ENCODE data around the gene DGKI.

The DGKI gene

GRCh38 chr7:137445268-137445667 is 401.5 kb downstream of the DGKI start:
- DNase-seq = no peak
- no peaks in the 10 kb centered on the region for H3K4me1 ChIP-seq (ENCODE audit: control insufficient read depth in 1 of 2, insufficient read depth in 2 of 2, low read length in 2 of 2)
- no peak overlapping the region for H2AFZ ChIP-seq (ENCODE audit: insufficient read depth, low read length, poor library complexity)
- H4K8ac ChIP-seq (ENCODE audit: low read depth, low read length) = no peak overlapping the region
- no peaks in the 10 kb centered on the region for H3K79me1 ChIP-seq (ENCODE audit: low read length)
- no peaks in the 10 kb centered on the region for H3K79me2 ChIP-seq (ENCODE audit: control insufficient read depth, insufficient read depth, low read length, poor library complexity)
- no peak overlapping the region for H2BK5ac ChIP-seq (ENCODE audit: low read depth, low read length, poor library complexity)
- no peak overlapping the region for H2BK120ac ChIP-seq (ENCODE audit: insufficient read depth, low read length, poor library complexity)
- no peaks in the 10 kb centered on the region for H3K36me3 ChIP-seq (ENCODE audit: control insufficient read depth in 1 of 2, insufficient read depth in 2 of 2, low read length in 2 of 2)
- H3K18ac ChIP-seq (ENCODE audit: low read length) = no peak overlapping the region
- no peak overlapping the region for H3K4ac ChIP-seq (ENCODE audit: low read depth, low read length)
- no peak overlapping the region for H2BK12ac ChIP-seq (ENCODE audit: low read length)
- H3K27me3 ChIP-seq (ENCODE audit: insufficient read depth, low read length) = no peaks in the 10 kb centered on the region
- H3K4me2 ChIP-seq (ENCODE audit: low read length) = no peak overlapping the region
- no peak overlapping the region for H3K14ac ChIP-seq (ENCODE audit: low read length)
- H3K27ac ChIP-seq (ENCODE audit: low read depth, low read length) = no peak overlapping the region
- no peak overlapping the region for H3K23ac ChIP-seq (ENCODE audit: low read length)
- H3K4me3 ChIP-seq (ENCODE audit: low read depth, low read length) = no peak overlapping the region
- WGBS (ENCODE audit: extremely low coverage, insufficient coverage, insufficient read length) = no CpG with 5 or more reads among the region's 1 CpG
- H4K12ac ChIP-seq (ENCODE audit: low read depth, low read length) = no peak overlapping the region
- H2AK5ac ChIP-seq (ENCODE audit: low read length) = no peak overlapping the region
- H4K91ac ChIP-seq (ENCODE audit: low read depth, low read length) = no peak overlapping the region
- no peak overlapping the region for H3K9ac ChIP-seq (ENCODE audit: low read length)
- H3K9me3 ChIP-seq (ENCODE audit: insufficient read depth, low read depth, low read length) = no peaks in the 10 kb centered on the region

- Histone ChIP-seq H3K9me3 (ENCODE audit: insufficient read depth, low read depth, low read length) (no peaks in the 10 kb centered on the region), H3K79me1 (ENCODE audit: low read length) (no peaks in the 10 kb centered on the region)
Observed at GRCh38 chr7:137443616-137444015, 403.2 kb downstream of the DGKI start.

GRCh38 chr7:137441451-137441850 is 405.3 kb downstream of the DGKI start:
- Histone ChIP-seq H3K79me2 (ENCODE audit: control insufficient read depth, insufficient read depth, low read length, poor library complexity) (no peaks in the 10 kb centered on the region), H3K27ac (ENCODE audit: low read depth, low read length) (no peak overlapping the region)
- no CpG with 5 or more reads among the region's 3 CpGs for WGBS (ENCODE audit: extremely low coverage, insufficient coverage, insufficient read length)

More at GRCh38 chr7:137443616-137444015, 403.2 kb downstream of the DGKI start:
- Histone ChIP-seq H2BK5ac (ENCODE audit: low read depth, low read length, poor library complexity) (no peak overlapping the region), H4K12ac (ENCODE audit: low read depth, low read length) (no peak overlapping the region), H3K27me3 (ENCODE audit: insufficient read depth, low read length) (no peaks in the 10 kb centered on the region), H3K14ac (ENCODE audit: low read length) (no peak overlapping the region), H3K79me2 (ENCODE audit: control insufficient read depth, insufficient read depth, low read length, poor library complexity) (no peaks in the 10 kb centered on the region), H3K18ac (ENCODE audit: low read length) (no peak overlapping the region), H4K91ac (ENCODE audit: low read depth, low read length) (no peak overlapping the region), H2AFZ (ENCODE audit: insufficient read depth, low read length, poor library complexity) (no peak overlapping the region), H3K4me1 (ENCODE audit: control insufficient read depth in 1 of 2, insufficient read depth in 2 of 2, low read length in 2 of 2) (no peaks in the 10 kb centered on the region), H3K4ac (ENCODE audit: low read depth, low read length) (no peak overlapping the region), H2AK5ac (ENCODE audit: low read length) (no peak overlapping the region), H3K4me3 (ENCODE audit: low read depth, low read length) (no peak overlapping the region), H3K9ac (ENCODE audit: low read length) (no peak overlapping the region), H3K27ac (ENCODE audit: low read depth, low read length) (no peak overlapping the region), H3K23ac (ENCODE audit: low read length) (no peak overlapping the region), H4K8ac (ENCODE audit: low read depth, low read length) (no peak overlapping the region), H3K36me3 (ENCODE audit: control insufficient read depth in 1 of 2, insufficient read depth in 2 of 2, low read length in 2 of 2) (no peaks in the 10 kb centered on the region), H3K4me2 (ENCODE audit: low read length) (no peak overlapping the region), H2BK12ac (ENCODE audit: low read length) (no peak overlapping the region), H2BK120ac (ENCODE audit: insufficient read depth, low read length, poor library complexity) (no peak overlapping the region)
- WGBS (ENCODE audit: extremely low coverage, insufficient coverage, insufficient read length) = no CpG with 5 or more reads among the region's 2 CpGs
- DNase-seq = no peak

GRCh38 chr7:137439829-137440825 is 406.6 kb downstream of the DGKI start:
- no peak overlapping the region for H2BK5ac ChIP-seq (ENCODE audit: low read depth, low read length, poor library complexity)
- no peak overlapping the region for H2AFZ ChIP-seq (ENCODE audit: insufficient read depth, low read length, poor library complexity)
- no peak overlapping the region for H3K4me2 ChIP-seq (ENCODE audit: low read length)
- no peaks in the 10 kb centered on the region for H3K4me1 ChIP-seq (ENCODE audit: control insufficient read depth in 1 of 2, insufficient read depth in 2 of 2, low read length in 2 of 2)
- no peak overlapping the region for H3K9ac ChIP-seq (ENCODE audit: low read length)
- H3K14ac ChIP-seq (ENCODE audit: low read length) = no peak overlapping the region
- H4K12ac ChIP-seq (ENCODE audit: low read depth, low read length) = no peak overlapping the region
- H3K79me1 ChIP-seq (ENCODE audit: low read length) = no peaks in the 10 kb centered on the region
- H2BK12ac ChIP-seq (ENCODE audit: low read length) = no peak overlapping the region
- no peak overlapping the region for H4K8ac ChIP-seq (ENCODE audit: low read depth, low read length)
- H3K27ac ChIP-seq (ENCODE audit: low read depth, low read length) = no peak overlapping the region
- no peak overlapping the region for H3K23ac ChIP-seq (ENCODE audit: low read length)
- no peaks in the 10 kb centered on the region for H3K79me2 ChIP-seq (ENCODE audit: control insufficient read depth, insufficient read depth, low read length, poor library complexity)
- no CpG with 5 or more reads among the region's 6 CpGs for WGBS (ENCODE audit: extremely low coverage, insufficient coverage, insufficient read length)
- no peaks in the 10 kb centered on the region for H3K9me3 ChIP-seq (ENCODE audit: insufficient read depth, low read depth, low read length)
- DNase-seq = no peak
- H3K27me3 ChIP-seq (ENCODE audit: insufficient read depth, low read length) = no peaks in the 10 kb centered on the region
- no peak overlapping the region for H4K91ac ChIP-seq (ENCODE audit: low read depth, low read length)
- H3K36me3 ChIP-seq (ENCODE audit: control insufficient read depth in 1 of 2, insufficient read depth in 2 of 2, low read length in 2 of 2) = no peaks in the 10 kb centered on the region
- no peak overlapping the region for H3K4ac ChIP-seq (ENCODE audit: low read depth, low read length)
- no peak overlapping the region for H3K4me3 ChIP-seq (ENCODE audit: low read depth, low read length)
- H2AK5ac ChIP-seq (ENCODE audit: low read length) = no peak overlapping the region
- no peak overlapping the region for H2BK120ac ChIP-seq (ENCODE audit: insufficient read depth, low read length, poor library complexity)
- H3K18ac ChIP-seq (ENCODE audit: low read length) = no peak overlapping the region

More at GRCh38 chr7:137441451-137441850, 405.3 kb downstream of the DGKI start:
- H3K18ac ChIP-seq (ENCODE audit: low read length) = no peak overlapping the region
- no peaks in the 10 kb centered on the region for H3K36me3 ChIP-seq (ENCODE audit: control insufficient read depth in 1 of 2, insufficient read depth in 2 of 2, low read length in 2 of 2)
- no peak overlapping the region for H2AFZ ChIP-seq (ENCODE audit: insufficient read depth, low read length, poor library complexity)
- H2BK5ac ChIP-seq (ENCODE audit: low read depth, low read length, poor library complexity) = no peak overlapping the region
- no peaks in the 10 kb centered on the region for H3K27me3 ChIP-seq (ENCODE audit: insufficient read depth, low read length)
- no peak overlapping the region for H4K91ac ChIP-seq (ENCODE audit: low read depth, low read length)
- no peak overlapping the region for H4K12ac ChIP-seq (ENCODE audit: low read depth, low read length)
- no peaks in the 10 kb centered on the region for H3K79me1 ChIP-seq (ENCODE audit: low read length)
- no peak overlapping the region for H2BK12ac ChIP-seq (ENCODE audit: low read length)
- DNase-seq = no peak
- H3K9me3 ChIP-seq (ENCODE audit: insufficient read depth, low read depth, low read length) = no peaks in the 10 kb centered on the region
- no peak overlapping the region for H3K23ac ChIP-seq (ENCODE audit: low read length)
- no peak overlapping the region for H3K14ac ChIP-seq (ENCODE audit: low read length)
- H3K4me2 ChIP-seq (ENCODE audit: low read length) = no peak overlapping the region
- H3K9ac ChIP-seq (ENCODE audit: low read length) = no peak overlapping the region
- H2BK120ac ChIP-seq (ENCODE audit: insufficient read depth, low read length, poor library complexity) = no peak overlapping the region
- no peak overlapping the region for H3K4ac ChIP-seq (ENCODE audit: low read depth, low read length)
- no peak overlapping the region for H4K8ac ChIP-seq (ENCODE audit: low read depth, low read length)
- H3K4me1 ChIP-seq (ENCODE audit: control insufficient read depth in 1 of 2, insufficient read depth in 2 of 2, low read length in 2 of 2) = no peaks in the 10 kb centered on the region
- H2AK5ac ChIP-seq (ENCODE audit: low read length) = no peak overlapping the region
- no peak overlapping the region for H3K4me3 ChIP-seq (ENCODE audit: low read depth, low read length)

All from trophoblast cell (in vitro differentiated cells and primary cell).